NCI-H2196 treated with DMSO at 0.1 percent for 48 hours (cell line): Measurements from ENCODE around the gene TUT7.

Source experiments
- DNase-seq: peaks from one replicate; lab custom pipeline; 2025; ENCODE audit not compliant: unreplicated experiment; lab: John Stamatoyannopoulos, UW

The TUT7 gene

DNA sequence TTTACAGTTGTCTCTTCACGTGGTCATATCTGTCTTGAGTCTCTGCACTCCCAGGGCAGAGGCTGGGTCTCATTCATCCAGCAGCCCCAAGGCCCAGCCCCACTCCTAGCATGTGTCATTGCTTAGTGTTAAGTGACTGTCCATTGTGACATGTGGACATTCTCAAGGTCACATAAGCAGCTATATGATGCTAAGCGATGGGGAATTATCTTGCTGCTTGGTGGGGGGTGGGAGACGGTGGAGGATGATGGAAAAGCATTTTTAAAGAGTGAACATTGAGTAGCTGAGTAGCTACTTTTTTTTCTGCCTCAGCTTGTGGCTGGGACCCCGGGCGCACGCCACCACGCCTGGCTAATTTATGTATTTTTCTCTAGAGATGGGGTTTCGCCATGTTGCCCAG lies 94.7 kb downstream of the TUT7 start, which contains the start of gene C9orf153:
Gene C9orf153, minus strand, starts transcription at position 101 of the 400 bp plus-strand sequence. CDS start 30,054 bp downstream, outside the sequence.
- DNase-seq, result no peak

DNA sequence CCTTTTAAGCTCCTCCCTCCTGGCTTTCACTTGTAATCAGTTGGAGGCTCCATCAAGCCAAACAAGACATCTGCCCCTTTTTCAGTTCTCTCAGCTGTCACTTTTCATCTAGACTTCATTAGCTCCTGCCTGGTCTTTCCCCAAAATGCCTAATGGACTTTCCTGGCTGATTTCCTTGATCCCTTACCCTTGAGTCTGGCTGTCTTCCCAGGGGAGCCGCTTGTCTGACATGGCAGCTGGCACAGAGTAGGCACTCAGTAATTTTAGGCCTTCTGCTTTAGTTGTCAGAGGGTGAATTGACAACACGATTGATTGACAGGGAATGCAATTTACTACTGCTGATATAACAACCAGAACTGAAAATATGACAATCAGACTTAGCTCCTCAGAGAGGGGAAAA lies 96.8 kb downstream of the TUT7 start:
- DNase-seq, result no peak

DNA sequence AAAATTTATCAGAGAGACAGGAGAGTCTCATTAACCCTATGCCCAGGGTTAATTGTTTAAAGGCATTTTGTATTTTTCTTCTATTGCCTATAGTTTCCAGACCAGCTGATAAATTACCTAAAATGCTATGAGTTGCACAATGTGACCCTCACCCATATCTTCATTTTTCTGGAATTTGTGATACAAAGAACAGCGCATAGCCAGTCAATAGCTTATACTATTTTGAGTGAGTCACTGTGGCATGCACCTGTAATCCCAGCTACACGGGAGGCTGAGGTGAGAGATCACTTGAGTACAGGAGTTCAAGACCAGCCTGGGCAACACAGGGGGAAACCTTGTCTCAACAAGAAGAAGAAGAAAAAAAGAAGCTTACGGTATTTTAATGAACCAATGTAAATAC lies 97.6 kb downstream of the TUT7 start:
- DNase-seq, result no peak

DNA sequence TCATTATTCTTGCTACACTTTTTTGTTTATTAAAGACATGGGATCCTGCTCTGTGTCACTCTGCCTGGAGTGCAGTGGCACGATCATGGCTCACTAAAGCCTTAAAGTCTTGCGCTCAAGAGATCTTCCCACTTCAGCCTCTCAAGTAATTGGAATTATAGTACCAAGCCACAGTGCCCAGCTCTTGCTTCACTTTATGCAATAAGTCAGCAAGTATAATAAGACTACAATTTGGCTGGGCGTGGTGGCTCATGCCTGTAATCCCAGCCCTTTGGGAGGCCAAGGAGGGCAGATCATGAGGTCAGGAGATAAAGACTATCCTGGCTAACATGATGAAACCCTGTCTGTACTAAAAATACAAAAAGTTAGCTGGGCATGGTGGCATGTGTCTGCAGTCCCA lies 100.6 kb downstream of the TUT7 start:
- DNase-seq, result no peak

DNA sequence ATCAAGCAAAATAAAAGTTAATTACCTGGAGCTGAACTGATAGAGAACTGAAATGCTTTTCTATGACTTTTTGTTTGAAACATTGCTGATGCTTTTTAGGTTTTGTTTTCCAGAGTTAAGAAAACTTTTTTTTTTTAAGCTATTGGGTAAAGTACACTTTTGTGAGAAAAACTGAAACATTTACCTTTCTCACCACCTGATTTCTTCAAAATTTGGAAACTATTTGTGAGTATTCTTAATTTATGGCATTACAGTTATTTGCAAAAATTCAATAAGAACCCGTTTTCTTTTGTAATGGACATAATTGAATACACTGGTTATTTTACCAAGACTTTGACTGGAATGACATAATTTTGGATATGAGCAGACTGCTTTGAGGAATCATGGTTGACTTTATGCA lies 101.3 kb downstream of the TUT7 start:
- no peak for DNase-seq

DNA sequence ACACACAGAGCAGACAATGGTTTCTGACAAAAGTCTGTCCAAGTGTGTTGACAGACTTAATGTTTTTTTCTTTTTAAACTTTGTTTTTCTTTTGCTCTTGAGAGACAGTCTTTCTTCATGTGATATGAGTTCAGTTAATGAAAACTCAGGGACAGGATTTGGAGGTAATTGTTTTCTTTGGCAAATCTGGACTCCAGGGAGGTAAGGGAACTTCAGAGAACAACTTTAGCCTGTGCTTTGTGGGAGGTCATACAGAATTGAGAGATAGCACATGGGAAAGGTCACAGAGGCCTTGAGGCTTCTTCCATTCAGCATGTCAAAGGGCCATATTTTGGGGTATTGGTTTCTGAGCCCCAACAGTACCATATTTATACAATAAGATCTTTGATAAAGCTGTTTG lies 104.1 kb downstream of the TUT7 start:
- no peak for DNase-seq

DNA sequence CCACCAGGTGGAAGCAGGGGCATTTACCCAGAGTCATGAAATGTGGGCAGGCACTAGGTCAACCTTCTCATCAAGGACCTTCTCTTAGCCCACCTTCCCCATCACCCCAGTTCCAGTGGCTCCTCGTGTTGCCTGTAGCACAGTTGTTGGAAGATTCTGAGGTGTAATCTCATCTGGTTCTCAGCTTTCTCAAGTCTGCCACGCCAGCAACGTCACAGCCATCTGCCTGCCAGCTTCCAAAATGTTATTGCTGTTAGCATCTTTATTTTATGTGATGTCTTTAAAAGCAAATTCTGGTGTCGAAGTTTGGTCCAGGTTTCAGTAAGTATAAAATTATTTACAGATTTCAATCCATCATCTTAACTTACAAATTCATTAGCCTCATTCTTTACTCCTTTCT lies 105.5 kb downstream of the TUT7 start:
- DNase-seq, result no peak

DNA sequence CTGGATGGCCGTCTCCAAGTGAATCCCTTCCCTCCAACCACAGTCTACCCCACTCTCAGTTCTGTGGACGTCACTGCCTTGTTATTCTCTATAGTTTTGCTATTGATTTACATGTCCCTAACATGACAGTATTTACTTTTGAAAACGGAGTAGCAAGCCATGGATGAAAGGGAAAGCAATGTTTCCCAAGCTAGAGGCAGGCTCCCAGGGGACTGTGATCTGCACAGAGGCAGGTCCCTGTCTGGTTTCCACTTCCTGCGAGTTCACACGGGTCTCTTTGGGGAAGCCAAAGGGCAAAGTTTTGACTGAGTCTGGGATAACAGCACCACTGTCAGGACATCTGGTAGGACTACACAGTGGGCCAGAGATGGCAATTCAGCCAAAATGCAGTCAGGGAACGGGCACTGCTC lies 107.5 kb downstream of the TUT7 start:
- DNase-seq, result no peak

DNA sequence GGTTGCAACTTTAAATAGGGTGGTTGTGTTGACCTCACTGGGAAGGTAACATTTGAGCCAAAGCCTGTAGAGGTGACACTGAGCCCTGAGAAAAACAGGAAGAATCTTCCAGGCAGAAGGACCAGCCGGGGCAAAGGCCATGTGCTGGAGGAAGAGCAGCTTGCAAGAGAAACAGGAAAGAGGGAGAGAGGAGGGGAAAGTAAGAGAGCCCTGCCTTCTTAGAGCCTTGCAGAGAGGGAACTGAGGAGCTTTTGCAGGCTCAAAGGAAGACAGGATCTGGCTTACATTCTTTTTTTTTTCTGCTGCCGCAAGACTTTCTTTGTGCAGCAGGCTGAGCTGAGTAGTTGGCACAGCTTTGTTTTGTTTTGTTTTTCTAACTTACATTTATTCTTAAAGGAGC lies 112.1 kb downstream of the TUT7 start:
- DNase-seq, result no peak

DNA sequence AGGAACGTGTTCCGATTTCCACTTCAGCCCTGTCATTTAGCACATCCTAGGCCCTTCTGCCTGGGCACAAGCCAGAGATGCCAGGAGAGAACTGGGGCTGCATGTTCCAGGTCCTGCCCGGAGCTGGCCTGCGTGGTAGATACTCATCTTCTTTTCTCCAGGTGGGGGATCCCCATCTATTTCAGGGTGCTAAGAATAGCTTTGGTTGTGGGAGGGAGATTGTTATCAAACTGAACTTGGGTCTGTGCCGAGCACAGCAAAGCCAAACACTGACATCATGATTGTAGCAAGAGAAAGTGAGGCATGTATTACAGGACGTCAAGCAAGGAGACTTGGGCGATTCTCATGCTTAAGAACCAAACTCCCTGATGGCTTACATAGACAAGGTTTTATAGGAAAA lies 113.0 kb downstream of the TUT7 start:
- DNase-seq, result no peak

DNA sequence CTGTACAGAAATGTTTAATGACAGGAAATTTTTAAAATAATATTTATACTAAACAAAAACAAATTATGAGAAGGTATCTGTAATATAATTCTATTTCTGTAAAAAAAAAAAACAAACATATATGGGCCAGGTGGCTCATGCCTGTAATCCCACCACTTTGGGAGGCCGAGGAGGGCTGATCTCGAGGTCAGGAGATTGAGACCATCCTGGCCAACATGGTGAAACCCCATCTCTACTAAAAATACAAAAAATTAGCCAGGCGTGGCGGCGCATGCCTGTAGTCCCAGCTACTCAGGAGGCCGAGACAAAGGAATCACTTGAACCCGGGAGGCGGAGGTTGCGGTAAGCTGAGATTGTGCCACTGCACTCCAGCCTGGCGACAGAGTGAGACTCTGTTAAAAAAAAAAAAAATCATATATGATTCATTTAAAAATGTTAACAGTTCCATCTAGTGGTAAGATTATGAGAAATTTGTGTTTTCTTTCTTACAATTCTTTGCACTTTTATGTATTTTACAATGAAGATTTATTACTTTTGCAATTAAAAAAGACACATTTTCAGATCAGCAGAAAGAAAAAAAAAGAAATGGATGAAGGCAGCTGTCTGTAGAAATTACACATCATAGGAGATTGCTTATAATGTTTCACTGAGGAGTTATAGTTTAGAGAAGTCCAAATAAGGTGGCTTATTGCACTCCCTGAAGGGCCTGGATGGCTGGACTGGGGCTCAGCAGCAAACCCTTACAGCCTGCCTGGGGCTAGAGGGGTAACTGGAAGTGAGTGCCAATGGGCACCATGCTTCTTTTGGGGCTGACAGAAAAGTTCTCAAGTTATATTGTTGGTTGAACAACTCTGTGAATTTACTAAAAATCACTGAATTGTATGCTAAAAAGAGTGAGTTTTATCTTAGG lies 115.1 kb downstream of the TUT7 start:
- no peak for DNase-seq
